ENCODE measurements around the gene DPEP3. TPM values are rescaled to one million over a fixed set of nuclear protein-coding genes. Genes with fewer than 3 reads are reported as not detected.
A peak's percentile ranks its signal among the peaks of the same experiment; 100 is the strongest.

The DPEP3 gene
- total and polyA plus RNA-seq, 10 of the 15 experiments (the other 5 are each of a cell fraction or from before 2014, with no cell fraction given), result not detected

- TF ChIP-seq RUNX3 (IDR thresholded peaks at IDR 0.05; ENCODE audit: low read length), result peak; percentile 13; the same call in 1 of the 2 replicates
- no peak for TF ChIP-seq CUX1 (IDR thresholded peaks at IDR 0.05; ENCODE audit: insufficient replicate concordance, low read depth, low read length)
- peak; percentile 76 for TF ChIP-seq LARP7 (IDR thresholded peaks at IDR 0.05)
- no peak for TF ChIP-seq EP300 (IDR thresholded peaks at IDR 0.05; ENCODE audit: borderline replicate concordance in 1 of 2, control insufficient read depth in 1 of 2, low read depth in 2 of 2, low read length in 2 of 2)
- TF ChIP-seq NR2F1 (conservative IDR thresholded peaks at IDR 0.05), result no peak
- TF ChIP-seq SKIL (IDR thresholded peaks at IDR 0.05; ENCODE audit: low read depth, poor library complexity, severe bottlenecking), result no peak
- TF ChIP-seq POLR2A (IDR thresholded peaks at IDR 0.05; ENCODE audit: low read depth, low read length), result no peak
Observed at GRCh38 chr16:67967958-67968399, 12.3 kb downstream of the DPEP3 start (continued).

Data from GM12878 (cell line).